Uterus (tissue), 4 donors: Measurements from ENCODE around the gene B3GALNT2. TPM values are rescaled to one million over a fixed set of nuclear protein-coding genes. Genes with fewer than 3 reads are reported as not detected.

Source experiments
- DNase-seq, 2 donors: peaks; one replicate each; pipeline ENCODE4 v3.0.0-alpha.2; 2019 to 2020
- H3K27ac ChIP-seq, 2 donors: fragments of 200-600 bp; sonication (generic); 1 replicate in 1 of 2; 2 replicates in 1 of 2; pipeline ENCODE4 v1.5.1; 2016 to 2018
- H3K27me3 ChIP-seq, 2 donors: fragments of 200-600 bp; sonication (generic); one replicate each; pipeline ENCODE4 v1.5.1; 2018 to 2019; ENCODE audit warnings: control low read depth in 1 of 2
- H3K36me3 ChIP-seq, 2 donors: fragments of 200-600 bp; sonication (generic); one replicate each; pipeline ENCODE4 v1.5.1; 2019; ENCODE audit warnings: control low read depth in 1 of 2
- H3K4me1 ChIP-seq, 2 donors: fragments of 200-600 bp; sonication (generic); one replicate each; pipeline ENCODE4 v1.5.1; 2018 to 2019; ENCODE audit warnings: control low read depth in 1 of 2
- H3K4me3 ChIP-seq, 2 donors: fragments of 200-600 bp; sonication (generic); 1 replicate in 1 of 2; 2 replicates in 1 of 2; pipeline ENCODE4 v1.5.1; 2018 to 2019; ENCODE audit warnings: mild to moderate bottlenecking in 1 of 2
- H3K9me3 ChIP-seq, 2 donors: fragments of 200-600 bp; sonication (generic); one replicate each; pipeline ENCODE4 v1.5.1; 2019; ENCODE audit warnings: control low read depth in 1 of 2
- POLR2A ChIP-seq, 2 donors: fragments of 450-650 bp; IDR thresholded peaks; one replicate each; pipeline ENCODE4 v1.6.1; 2016; ENCODE audit warnings: antibody characterized with exemption in 2 of 2, mild to moderate bottlenecking in 1 of 2, moderate library complexity in 1 of 2
- intact Hi-C: fragments of 100-400 bp; cut with DNase I; formaldehyde crosslinking; loops from one replicate; pipeline ENCODE4 v1.15.1; 2023; ENCODE audit warnings: low total_unique reads
- total RNA-seq, 4 donors: library from RNA; depleted of rRNA in 3 of 4; stranded (reverse); fragments of >200 nt in 3 of 4; gene quantifications; one replicate each; pipeline versions ENCODE4 v1.1.0 to v1.2.4, GENCODE V29; 2014 to 2023
- TF ChIP-seq, protein P1 (sequence below), 4 experiments: fragments of 200-600 bp in 2 of 4; fragments of 450-650 bp in 2 of 4; sonication (generic) in 2 of 4; IDR thresholded peaks; one replicate each; pipeline ENCODE4 v1.5.1; 2016 to 2019; ENCODE audit warnings: antibody characterized with exemption in 4 of 4, mild to moderate bottlenecking in 2 of 4, moderate library complexity in 1 of 4
- donor health status: DM: yes; HTN: yes; CAD: no.

The B3GALNT2 gene
- total RNA-seq, 4 donors from 2014 or later = 4.4 to 55.4 (median 38.6) TPM

DNA sequence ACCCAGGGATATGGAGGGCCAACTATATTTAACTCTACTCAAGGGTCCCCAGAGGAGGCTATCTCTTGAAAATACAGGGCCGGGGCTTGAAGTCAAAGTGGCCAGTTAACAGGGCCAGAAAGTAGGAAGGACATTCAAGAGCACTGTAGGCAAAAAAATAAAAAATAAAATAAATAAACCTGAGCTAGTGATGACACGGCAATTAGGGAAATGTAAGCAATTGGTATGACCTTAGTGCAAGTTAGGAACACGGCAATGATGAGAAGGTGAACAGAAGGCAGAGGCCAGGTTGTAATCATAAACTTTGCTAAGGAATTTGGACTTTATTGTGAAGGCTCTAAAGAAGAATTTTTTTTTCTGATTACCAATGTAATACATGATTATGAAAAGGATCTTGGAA lies 3.4 kb upstream of the B3GALNT2 start:
- no peak for TF ChIP-seq POLR2A (IDR thresholded peaks at IDR 0.05)
- TF ChIP-seq, protein P1, sequence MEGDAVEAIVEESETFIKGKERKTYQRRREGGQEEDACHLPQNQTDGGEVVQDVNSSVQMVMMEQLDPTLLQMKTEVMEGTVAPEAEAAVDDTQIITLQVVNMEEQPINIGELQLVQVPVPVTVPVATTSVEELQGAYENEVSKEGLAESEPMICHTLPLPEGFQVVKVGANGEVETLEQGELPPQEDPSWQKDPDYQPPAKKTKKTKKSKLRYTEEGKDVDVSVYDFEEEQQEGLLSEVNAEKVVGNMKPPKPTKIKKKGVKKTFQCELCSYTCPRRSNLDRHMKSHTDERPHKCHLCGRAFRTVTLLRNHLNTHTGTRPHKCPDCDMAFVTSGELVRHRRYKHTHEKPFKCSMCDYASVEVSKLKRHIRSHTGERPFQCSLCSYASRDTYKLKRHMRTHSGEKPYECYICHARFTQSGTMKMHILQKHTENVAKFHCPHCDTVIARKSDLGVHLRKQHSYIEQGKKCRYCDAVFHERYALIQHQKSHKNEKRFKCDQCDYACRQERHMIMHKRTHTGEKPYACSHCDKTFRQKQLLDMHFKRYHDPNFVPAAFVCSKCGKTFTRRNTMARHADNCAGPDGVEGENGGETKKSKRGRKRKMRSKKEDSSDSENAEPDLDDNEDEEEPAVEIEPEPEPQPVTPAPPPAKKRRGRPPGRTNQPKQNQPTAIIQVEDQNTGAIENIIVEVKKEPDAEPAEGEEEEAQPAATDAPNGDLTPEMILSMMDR (IDR thresholded peaks at IDR 0.05) = no peak
- H3K36me3 ChIP-seq = no peaks in the 10 kb centered on the region
- no peak overlapping the region for H3K4me3 ChIP-seq
- intact Hi-C loops = no loop called here
- no peaks in the 10 kb centered on the region for H3K4me1 ChIP-seq
- no peaks in the 10 kb centered on the region for H3K9me3 ChIP-seq
- H3K27ac ChIP-seq = no peak overlapping the region
- no peaks in the 10 kb centered on the region for H3K27me3 ChIP-seq
- no peak for DNase-seq

GRCh38 chr1:235504494-235505222 lies 406 bp upstream of the B3GALNT2 start:
- intact Hi-C loops = no loop called here
- Histone ChIP-seq H3K9me3 (no peaks in the 10 kb centered on the region), H3K36me3 (no peaks in the 10 kb centered on the region), H3K27ac (peak overlapping the region; percentile 97 to 98), H3K4me1 (no peaks in the 10 kb centered on the region), H3K27me3 (no peaks in the 10 kb centered on the region), H3K4me3 (peak overlapping the region; percentile 69 to 91)
- DNase-seq = peak; percentile 99 to 100
- peak in 1 of 2 donors; percentile 80 for TF ChIP-seq POLR2A (IDR thresholded peaks at IDR 0.05)
- TF ChIP-seq, protein P1 (IDR thresholded peaks at IDR 0.05) = peak; percentile 82 to 96 (median 92)

DNA sequence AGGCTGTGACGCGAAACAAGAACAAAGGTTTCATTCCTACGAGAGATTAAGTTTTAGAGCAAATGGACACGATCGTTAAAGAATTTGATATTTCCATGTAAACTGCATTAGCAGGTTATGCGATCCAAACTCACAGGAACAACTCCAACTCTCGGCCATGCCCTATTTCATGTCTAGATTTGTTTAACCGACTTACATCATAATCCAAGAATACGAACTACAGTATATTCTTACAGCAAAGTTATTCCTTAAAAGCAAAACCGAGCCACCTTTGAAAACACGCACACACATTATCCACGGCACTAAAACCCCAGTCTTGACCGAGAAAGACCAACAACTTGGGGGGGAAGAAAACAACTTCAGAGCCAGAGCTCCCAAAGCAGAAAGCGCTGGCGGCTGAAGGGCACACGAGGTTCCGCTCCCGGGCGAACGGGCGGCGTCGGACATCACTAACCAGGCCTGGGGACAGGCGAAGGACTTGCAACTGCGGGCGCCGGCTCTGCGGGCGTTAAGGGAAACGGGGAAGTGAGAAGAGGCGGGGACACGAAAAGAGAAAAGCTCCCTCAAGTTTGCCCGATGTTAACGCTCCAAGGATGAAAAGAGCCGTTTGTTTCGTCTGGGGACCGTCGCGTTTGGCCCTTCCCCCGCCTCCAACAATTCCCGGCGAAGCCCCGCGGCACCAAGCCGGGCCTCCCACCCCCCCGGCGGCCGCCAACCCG lies 690 bp downstream of the B3GALNT2 start:
- no peaks in the 10 kb centered on the region for H3K36me3 ChIP-seq
- H3K9me3 ChIP-seq = no peaks in the 10 kb centered on the region
- peak overlapping the region; percentile 61 to 91 for H3K4me3 ChIP-seq
- intact Hi-C loops = no loop called here
- no peaks in the 10 kb centered on the region for H3K27me3 ChIP-seq
- peak overlapping the region; percentile 97 to 98 for H3K27ac ChIP-seq
- TF ChIP-seq POLR2A (IDR thresholded peaks at IDR 0.05) = no peak
- TF ChIP-seq, protein P1 (IDR thresholded peaks at IDR 0.05) = no peak
- no peaks in the 10 kb centered on the region for H3K4me1 ChIP-seq
- DNase-seq = peak in 1 of 2 donors; percentile 40

GRCh38 chr1:235502601-235503402 lies 1.4 kb downstream of the B3GALNT2 start:
- H3K27ac ChIP-seq = peak overlapping the region; percentile 97 to 98
- no peaks in the 10 kb centered on the region for H3K4me1 ChIP-seq
- no peaks in the 10 kb centered on the region for H3K27me3 ChIP-seq
- DNase-seq = no peak
- intact Hi-C loops = no loop called here
- no peaks in the 10 kb centered on the region for H3K9me3 ChIP-seq
- no peaks in the 10 kb centered on the region for H3K36me3 ChIP-seq
- peak overlapping the region; percentile 61 to 91 for H3K4me3 ChIP-seq
- TF ChIP-seq POLR2A (IDR thresholded peaks at IDR 0.05) = no peak
- TF ChIP-seq, protein P1 (IDR thresholded peaks at IDR 0.05) = no peak
